GM21423 (cell line): ENCODE data around the gene PHF23.

ENCODE experiments used
- ATAC-seq: cut with Tn5 transposase; IDR thresholded peaks from one replicate; pipeline ENCODE4 v1.9.1; 2021; ENCODE audit warnings: mild to moderate bottlenecking, moderate library complexity; ENCODE audit not compliant: unreplicated experiment

The PHF23 gene

GRCh38 chr17:7239091-7240027 is at the start of gene PHF23:
TSS of gene PHF23 (minus strand) at chr17:7239457. CDS start at chr17:7239279, 178 bp downstream.
- ATAC-seq: peak; percentile 52

GRCh38 chr17:7285679-7286078 is 46.4 kb upstream of the PHF23 start:
- ATAC-seq: no peak

GRCh38 chr17:7284911-7285310 is 45.7 kb upstream of the PHF23 start:
- no peak for ATAC-seq

- no peak for ATAC-seq
These were observed 44.4 kb upstream of the PHF23 start for GRCh38 chr17:7283471-7284216.

GRCh38 chr17:7282752-7283321 is 43.6 kb upstream of the PHF23 start:
- ATAC-seq: no peak

GRCh38 chr17:7281953-7282751 is 42.9 kb upstream of the PHF23 start:
- no peak for ATAC-seq

- peak; percentile 45 for ATAC-seq
These were observed 42.1 kb upstream of the PHF23 start, which contains the start of gene SLC2A4 for GRCh38 chr17:7281074-7281952. TSS of gene SLC2A4 (plus strand) at chr17:7281718. CDS start at chr17:7281935, 217 bp downstream.

- peak; percentile 33 for ATAC-seq
These were observed 41.3 kb upstream of the PHF23 start for GRCh38 chr17:7280519-7281073.

- ATAC-seq: no peak
These were observed 40.2 kb upstream of the PHF23 start for GRCh38 chr17:7279448-7279847.

- no peak for ATAC-seq
These were observed 27.5 kb upstream of the PHF23 start for GRCh38 chr17:7266784-7267183.

- no peak for ATAC-seq
These were observed 24.5 kb upstream of the PHF23 start for GRCh38 chr17:7263801-7264078.

GRCh38 chr17:7262935-7263800 is 23.9 kb upstream of the PHF23 start:
- ATAC-seq: no peak

- no peak for ATAC-seq
These were observed 23.1 kb upstream of the PHF23 start, which contains the start of gene CLDN7 for GRCh38 chr17:7262192-7262934. TSS of gene CLDN7 (minus strand) at chr17:7262478. CDS start at chr17:7262043, 435 bp downstream.

- ATAC-seq: no peak
These were observed 22.3 kb upstream of the PHF23 start for GRCh38 chr17:7261379-7262191.

- no peak for ATAC-seq
These were observed 21.6 kb upstream of the PHF23 start for GRCh38 chr17:7260651-7261378.

- no peak for ATAC-seq
These were observed 20.9 kb upstream of the PHF23 start for GRCh38 chr17:7260151-7260550.
